Suppressor macrophage (primary cell): ENCODE data around the gene NGRN.
"Not testable (repeated sequence)": the region's sequence is repeated elsewhere in the genome, so short reads cannot be mapped to it uniquely, and the experiment has no call there.

Experiments used
- DNase-seq, 4 experiments: peaks; one replicate each; pipeline ENCODE4 v3.0.0-alpha.2; 2020 to 2022

The NGRN gene

GRCh38 chr15:90286678-90287077 is 21.2 kb downstream of the NGRN start:
- peak in 3 of 4 experiments; percentile 40 to 55 (median 48) for DNase-seq

GRCh38 chr15:90287101-90287500 is 21.6 kb downstream of the NGRN start:
- DNase-seq: peak in 1 of 4 experiments; percentile 12

- DNase-seq: no peak
Observed at GRCh38 chr15:90287946-90288345, 22.5 kb downstream of the NGRN start.

- DNase-seq: no peak
Observed at GRCh38 chr15:90291679-90292356, 26.3 kb downstream of the NGRN start.

GRCh38 chr15:90293040-90293810 is 27.8 kb downstream of the NGRN start:
- DNase-seq: peak; percentile 67 to 83 (median 74)

GRCh38 chr15:90294159-90294558 is 28.7 kb downstream of the NGRN start:
- no peak for DNase-seq

GRCh38 chr15:90294601-90295269 is 29.3 kb downstream of the NGRN start:
- no peak for DNase-seq

GRCh38 chr15:90295270-90295648 is 29.8 kb downstream of the NGRN start:
- no peak for DNase-seq

GRCh38 chr15:90296316-90296884 is 30.9 kb downstream of the NGRN start:
- not testable (repeated sequence) for DNase-seq

- DNase-seq: no peak
Observed at GRCh38 chr15:90297021-90297420, 31.5 kb downstream of the NGRN start.

GRCh38 chr15:90300541-90300940 is 35.1 kb downstream of the NGRN start:
- no peak for DNase-seq

- DNase-seq: peak; percentile 56 to 80 (median 66)
Observed at GRCh38 chr15:90300988-90301706, 35.7 kb downstream of the NGRN start.

- DNase-seq: no peak
Observed at GRCh38 chr15:90301707-90302300, 36.3 kb downstream of the NGRN start.

- not testable (repeated sequence) for DNase-seq
Observed at GRCh38 chr15:90305355-90305754, 39.9 kb downstream of the NGRN start.

- peak in 1 of 4 experiments; percentile 19 for DNase-seq
Observed at GRCh38 chr15:90305932-90306331, 40.5 kb downstream of the NGRN start.

GRCh38 chr15:90306560-90306959 is 41.1 kb downstream of the NGRN start:
- DNase-seq: peak; percentile 54 to 74 (median 71)

GRCh38 chr15:90307661-90308060 is 42.2 kb downstream of the NGRN start:
- no peak for DNase-seq

- DNase-seq: no peak
Observed at GRCh38 chr15:90309020-90309419, 43.5 kb downstream of the NGRN start.

GRCh38 chr15:90315278-90315982 is 50.0 kb downstream of the NGRN start:
- peak; percentile 14 to 55 (median 48) for DNase-seq

GRCh38 chr15:90316139-90316538 is 50.7 kb downstream of the NGRN start:
- DNase-seq: no peak

- no peak for DNase-seq
Observed at GRCh38 chr15:90318591-90318990, 53.1 kb downstream of the NGRN start.
